AG04450 (cell line): ENCODE data around the gene STAT4. TPM values are rescaled to one million over a fixed set of nuclear protein-coding genes. Genes with fewer than 3 reads are reported as not detected.

Experiments
- CTCF ChIA-PET: fragments of 300-600, 350-600 bp; formaldehyde crosslinking; extraction: SDS; loops from one replicate; lab custom pipeline; 2022; ENCODE audit warnings: antibody characterized with exemption, inconsistent platforms; lab: Charles Lee
- POLR2A ChIA-PET: fragments of 350-600 bp; formaldehyde crosslinking; extraction: SDS; loops from one replicate; lab custom pipeline; 2021; ENCODE audit warnings: antibody characterized with exemption, inconsistent platforms; lab: Yijun Ruan, JAX
- DNase-seq: peaks from one replicate; pipeline ENCODE4 v3.0.0-alpha.2; 2011; ENCODE audit warnings: low read depth, low spot score
- H3K27ac ChIP-seq: one replicate; pipeline ENCODE4 v1.5.1; 2012; ENCODE audit warnings: low read depth, low read length, control low read depth
- H3K27me3 ChIP-seq: one replicate; pipeline ENCODE4 v1.6.0; 2012; ENCODE audit warnings: low read length; ENCODE audit not compliant: control insufficient read depth, insufficient read depth
- H3K4me3 ChIP-seq: 2 replicates; pipeline ENCODE4 v1.5.1; 2011; ENCODE audit warnings: mild to moderate bottlenecking, low read depth, low read length, control low read depth
- H3K9me3 ChIP-seq: 2 replicates; pipeline ENCODE4 v1.5.1; 2012; ENCODE audit warnings: low read length; ENCODE audit not compliant: control insufficient read depth, insufficient read depth
- CTCF ChIP-seq: IDR thresholded peaks from 2 replicates; pipeline ENCODE4 v1.5.1; 2011; ENCODE audit warnings: low read depth, low read length, control low read depth, inconsistent platforms
- polyA plus RNA-seq: library from polyadenylated mRNA; depleted of rRNA; stranded (reverse); fragments of >200 nt; gene quantifications from 2 replicates; pipeline ENCODE4 v1.2.3, GENCODE V29; 2011

STAT4 gene
- polyA plus RNA-seq, 1 experiment = 1.3 TPM

- Histone ChIP-seq H3K4me3 (no peak overlapping the region), H3K9me3 (peaks cover 3% of the 10 kb centered on the region; the same call in 1 of the 2 replicates), H3K27ac (no peak overlapping the region), H3K27me3 (no peaks in the 10 kb centered on the region)
- CTCF ChIA-PET = no interaction called here
- no peak for DNase-seq
- TF ChIP-seq CTCF = no peak
- POLR2A ChIA-PET = no interaction called here
Measured at GRCh38 chr2:191001624-191002023, 149.2 kb downstream of the STAT4 start.

- Histone ChIP-seq H3K27me3 (no peaks in the 10 kb centered on the region), H3K4me3 (no peak overlapping the region), H3K27ac (no peak overlapping the region), H3K9me3 (peaks cover 3% of the 10 kb centered on the region; the same call in 1 of the 2 replicates)
- ChIA-PET CTCF (interaction anchor here (0.6 to 1.5 kb wide), 2 partner anchors 11 to 19 kb away, joined by 3 read pairs; no protein-coding TSS in a partner anchor), POLR2A (no interaction called here)
- no peak for TF ChIP-seq CTCF
- no peak for DNase-seq
Measured at GRCh38 chr2:191001032-191001431, 149.8 kb downstream of the STAT4 start.

GRCh38 chr2:190999949-191000665 is 150.7 kb downstream of the STAT4 start:
- DNase-seq = no peak
- TF ChIP-seq CTCF = no peak
- Histone ChIP-seq H3K27me3 (no peaks in the 10 kb centered on the region), H3K4me3 (no peak overlapping the region), H3K27ac (no peak overlapping the region), H3K9me3 (peaks cover 3% of the 10 kb centered on the region; the same call in 1 of the 2 replicates)
- POLR2A ChIA-PET = no interaction called here
- CTCF ChIA-PET = interaction anchor here (1.4 to 1.5 kb wide), 2 partner anchors 8 to 12 kb away, joined by 3 read pairs; no protein-coding TSS in a partner anchor

- Histone ChIP-seq H3K27me3 (no peaks in the 10 kb centered on the region), H3K27ac (no peak overlapping the region), H3K9me3 (peaks cover 3% of the 10 kb centered on the region; the same call in 1 of the 2 replicates), H3K4me3 (no peak overlapping the region)
- CTCF ChIA-PET = interaction anchor here (1.4 kb wide), 1 partner anchor 9 kb away, joined by 3 read pairs; no protein-coding TSS in a partner anchor
- no peak for TF ChIP-seq CTCF
- POLR2A ChIA-PET = no interaction called here
- no peak for DNase-seq
Measured at GRCh38 chr2:190999058-190999457, 151.7 kb downstream of the STAT4 start.

GRCh38 chr2:190997526-190998113 is 153.2 kb downstream of the STAT4 start:
- ChIA-PET CTCF (interaction anchor here (0.9 to 2.0 kb wide), 3 partner anchors 15 to 158 kb away, joined by 3 to 7 read pairs (median 6); no protein-coding TSS in a partner anchor), POLR2A (no interaction called here)
- DNase-seq = no peak
- no peak for TF ChIP-seq CTCF
- no peak overlapping the region for H3K27ac ChIP-seq
- H3K27me3 ChIP-seq = no peaks in the 10 kb centered on the region
- H3K4me3 ChIP-seq = no peak overlapping the region
- H3K9me3 ChIP-seq = no peaks in the 10 kb centered on the region
